Astrocyte (in vitro differentiated cells and primary cell): ENCODE data around the gene ZNF592. TPM values are rescaled to one million over a fixed set of nuclear protein-coding genes. Genes with fewer than 3 reads are reported as not detected.

ENCODE experiments used
- DNase-seq: peaks from one replicate; pipeline ENCODE4 v3.0.0-alpha.2; 2010; ENCODE audit warnings: low read depth
- FAIRE-seq: peaks from 2 replicates; lab custom pipeline; 2011; peaks lifted over from hg19 to GRCh38; lab: Jason Lieb, UNC
- H2AFZ ChIP-seq: 2 replicates; pipeline ENCODE4 v1.6.0; 2012; ENCODE audit warnings: low read depth, low read length, inconsistent platforms
- H3K27ac ChIP-seq: 2 replicates; pipeline ENCODE4 v1.5.1; 2011; ENCODE audit warnings: low read depth, low read length, inconsistent platforms
- H3K27me3 ChIP-seq: 2 replicates; pipeline ENCODE4 v1.6.0; 2011; ENCODE audit warnings: low read length, inconsistent platforms; ENCODE audit not compliant: insufficient read depth
- H3K36me3 ChIP-seq: 2 replicates; pipeline ENCODE4 v1.5.1; 2011; ENCODE audit warnings: low read length, inconsistent platforms; ENCODE audit not compliant: insufficient read depth
- H3K4me1 ChIP-seq: 2 replicates; pipeline ENCODE4 v1.5.1; 2011; ENCODE audit warnings: low read length, inconsistent platforms; ENCODE audit not compliant: insufficient read depth
- H3K4me2 ChIP-seq: 2 replicates; pipeline ENCODE4 v1.6.0; 2012; ENCODE audit warnings: low read length, inconsistent platforms
- H3K4me3 ChIP-seq: 2 replicates; pipeline ENCODE4 v1.5.1; 2011; ENCODE audit warnings: low read depth, mild to moderate bottlenecking, low read length, inconsistent platforms; ENCODE audit not compliant: insufficient read depth
- H3K79me2 ChIP-seq: 2 replicates; pipeline ENCODE4 v1.6.0; 2012; ENCODE audit warnings: mild to moderate bottlenecking, low read length, inconsistent platforms; ENCODE audit not compliant: insufficient read depth
- H3K9ac ChIP-seq: 2 replicates; pipeline ENCODE4 v1.6.0; 2012; ENCODE audit warnings: mild to moderate bottlenecking, low read length, inconsistent platforms
- H3K9me3 ChIP-seq: 2 replicates; pipeline ENCODE4 v1.5.1; 2012; ENCODE audit warnings: low read depth, mild to moderate bottlenecking, low read length, inconsistent platforms; ENCODE audit not compliant: insufficient read depth
- H4K20me1 ChIP-seq: 2 replicates; pipeline ENCODE4 v1.6.0; 2012; ENCODE audit warnings: low read length, inconsistent platforms; ENCODE audit not compliant: insufficient read depth
- H3K27ac Mint-ChIP-seq: one replicate; pipeline ENCODE4 v1.8.0; 2021; ENCODE audit warnings: mild to moderate bottlenecking, mixed read lengths; ENCODE audit not compliant: unreplicated experiment
- H3K27me3 Mint-ChIP-seq: one replicate; pipeline ENCODE4 v1.8.0; 2021; ENCODE audit warnings: low read depth, mixed read lengths; ENCODE audit not compliant: unreplicated experiment
- H3K36me3 Mint-ChIP-seq: one replicate; pipeline ENCODE4 v1.8.0; 2021; ENCODE audit warnings: low read depth, mixed read lengths; ENCODE audit not compliant: unreplicated experiment
- H3K4me1 Mint-ChIP-seq: one replicate; pipeline ENCODE4 v1.8.0; 2021; ENCODE audit warnings: low read depth, mixed read lengths; ENCODE audit not compliant: unreplicated experiment
- H3K4me3 Mint-ChIP-seq: one replicate; pipeline ENCODE4 v1.8.0; 2021; ENCODE audit warnings: mild to moderate bottlenecking, moderate library complexity, mixed read lengths; ENCODE audit not compliant: unreplicated experiment
- H3K9me3 Mint-ChIP-seq: one replicate; pipeline ENCODE4 v1.8.0; 2021; ENCODE audit warnings: mild to moderate bottlenecking, mixed read lengths; ENCODE audit not compliant: unreplicated experiment
- CTCF ChIP-seq: IDR thresholded peaks from 2 replicates; pipeline ENCODE4 v1.5.1; 2011; ENCODE audit warnings: low read depth, mild to moderate bottlenecking, inconsistent platforms, low read length, moderate library complexity; ENCODE audit not compliant: insufficient read depth
- EZH2 ChIP-seq: IDR thresholded peaks from 2 replicates; pipeline ENCODE4 v1.6.1; 2012; ENCODE audit warnings: mild to moderate bottlenecking, low read length, inconsistent platforms; ENCODE audit not compliant: insufficient read depth
- total RNA-seq: library from RNA; stranded (reverse); gene quantifications from 2 replicates; pipeline ENCODE4 v1.2.1, GENCODE V29; 2021

Gene ZNF592
- total RNA-seq, 1 donor from 2014 or later, result 25.1 TPM

GRCh38 chr15:84814916-84815315 is 66.5 kb downstream of the ZNF592 start:
- TF ChIP-seq CTCF (no peak), EZH2 (no peak)
- Histone ChIP-seq H3K27ac (no peak overlapping the region), H3K4me1 (peaks cover 19% of the 10 kb centered on the region), H4K20me1 (no peaks in the 10 kb centered on the region), H3K79me2 (no peaks in the 10 kb centered on the region), H3K9me3 (no peaks in the 10 kb centered on the region), H3K4me3 (no peak overlapping the region), H3K27me3 (no peaks in the 10 kb centered on the region), H3K36me3 (no peaks in the 10 kb centered on the region), H3K9ac (no peak overlapping the region), H2AFZ (no peak overlapping the region), H3K4me2 (no peak overlapping the region)
- Mint-ChIP-seq H3K36me3 (peaks cover 11% of the 10 kb centered on the region), H3K4me1 (peaks cover 23% of the 10 kb centered on the region), H3K27me3 (peaks cover 3% of the 10 kb centered on the region), H3K4me3 (no peak overlapping the region), H3K9me3 (no peaks in the 10 kb centered on the region), H3K27ac (no peak overlapping the region)
- FAIRE-seq, result no peak
- DNase-seq, result no peak

DNA sequence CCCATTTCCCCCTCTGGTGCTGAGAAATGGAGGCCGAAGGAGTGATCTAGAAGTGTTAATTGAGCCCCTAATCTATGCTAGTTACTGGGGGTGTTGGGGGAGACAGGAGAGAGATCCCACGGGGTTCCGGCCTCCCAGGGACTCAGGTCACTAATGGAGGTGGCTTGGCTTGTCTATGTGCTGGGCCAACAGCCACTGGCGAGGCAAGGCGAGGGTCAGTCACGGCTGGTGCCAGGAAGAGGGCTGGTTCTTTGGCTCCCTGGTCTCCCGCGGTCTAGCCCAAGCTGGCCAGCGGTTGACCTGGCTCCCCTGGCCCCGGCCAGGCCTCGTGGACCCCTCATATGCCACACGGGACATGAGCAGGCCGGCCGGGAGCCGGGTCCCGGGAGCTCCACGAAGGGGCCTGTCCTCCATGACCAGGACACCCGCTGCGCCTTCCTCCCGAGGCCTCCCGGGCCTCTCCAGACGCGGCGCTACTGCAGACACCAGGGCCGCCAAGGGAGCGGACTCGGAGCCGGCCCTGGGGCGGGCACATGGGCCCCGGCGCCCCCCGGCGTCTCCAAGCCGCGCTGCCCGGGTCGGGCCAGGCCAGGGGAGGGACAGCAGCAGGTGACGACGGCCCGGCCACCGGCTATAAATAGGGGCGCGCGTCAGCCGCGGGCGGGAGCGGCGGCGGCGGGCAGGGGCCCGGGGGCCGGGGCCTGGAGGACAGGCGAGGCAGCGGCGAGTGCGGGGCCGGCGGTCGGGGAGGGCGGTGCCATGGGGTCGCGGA is 68.5 kb downstream of the ZNF592 start, which contains the start of gene ALPK3:
ALPK3 (plus strand) TSS at position 663 of the 772 bp plus-strand sequence; CDS start at position 760, 97 bp downstream.
- Histone ChIP-seq H3K36me3 (no peaks in the 10 kb centered on the region), H3K4me1 (peaks cover 17% of the 10 kb centered on the region), H3K27ac (peak within 1 kb of the TSS; percentile 52), H3K4me3 (peak within 1 kb of the TSS; percentile 18), H3K9me3 (no peaks in the 10 kb centered on the region), H3K9ac (peak within 1 kb of the TSS; percentile 68), H3K4me2 (peak within 1 kb of the TSS; percentile 67), H2AFZ (peak within 1 kb of the TSS; percentile 42), H3K79me2 (no peaks in the 10 kb centered on the region), H3K27me3 (no peaks in the 10 kb centered on the region), H4K20me1 (no peaks in the 10 kb centered on the region)
- TF ChIP-seq CTCF (no peak), EZH2 (no peak)
- peaks cover 2% of the 10 kb centered on the region for H3K36me3 Mint-ChIP-seq
- H3K27me3 Mint-ChIP-seq, result peaks cover 4% of the 10 kb centered on the region
- H3K9me3 Mint-ChIP-seq, result no peaks in the 10 kb centered on the region
- peak within 1 kb of the TSS; percentile 79 for H3K4me3 Mint-ChIP-seq
- peaks cover 14% of the 10 kb centered on the region for H3K4me1 Mint-ChIP-seq
- H3K27ac Mint-ChIP-seq, result peak within 1 kb of the TSS; percentile 87
- DNase-seq, result no peak
- no peak for FAIRE-seq
